Nephron (organoid): Measurements from ENCODE around the gene GALNT2.

Experiments used
- H3K27ac Mint-ChIP-seq, 3 experiments: 2 replicates each; pipeline ENCODE4 v1.8.0; 2020; ENCODE audit warnings: mixed read lengths in 3 of 3, mild to moderate bottlenecking in 2 of 3, moderate library complexity in 1 of 3
- H3K27me3 Mint-ChIP-seq: 2 replicates; pipeline ENCODE4 v1.8.0; 2021; ENCODE audit warnings: low read depth, mild to moderate bottlenecking, moderate library complexity, mixed read lengths
- H3K36me3 Mint-ChIP-seq: 2 replicates; pipeline ENCODE4 v1.8.0; 2020; ENCODE audit warnings: low read depth, mixed read lengths
- H3K4me1 Mint-ChIP-seq: 2 replicates; pipeline ENCODE4 v1.8.0; 2020; ENCODE audit warnings: mixed read lengths
- H3K4me3 Mint-ChIP-seq, 3 experiments: 2 replicates each; pipeline ENCODE4 v1.8.0; 2020; ENCODE audit warnings: mild to moderate bottlenecking in 3 of 3, mixed read lengths in 3 of 3, moderate library complexity in 2 of 3
- H3K9me3 Mint-ChIP-seq: 2 replicates; pipeline ENCODE4 v1.8.0; 2020; ENCODE audit warnings: mixed read lengths
- CTCF ChIP-seq, 3 experiments: fragments of 200-600 bp; sonication (generic); IDR thresholded peaks; one replicate each; pipeline ENCODE4 v1.5.0; 2021; ENCODE audit warnings: antibody characterized with exemption in 3 of 3; ENCODE audit not compliant: unreplicated experiment in 3 of 3

GALNT2 gene

DNA sequence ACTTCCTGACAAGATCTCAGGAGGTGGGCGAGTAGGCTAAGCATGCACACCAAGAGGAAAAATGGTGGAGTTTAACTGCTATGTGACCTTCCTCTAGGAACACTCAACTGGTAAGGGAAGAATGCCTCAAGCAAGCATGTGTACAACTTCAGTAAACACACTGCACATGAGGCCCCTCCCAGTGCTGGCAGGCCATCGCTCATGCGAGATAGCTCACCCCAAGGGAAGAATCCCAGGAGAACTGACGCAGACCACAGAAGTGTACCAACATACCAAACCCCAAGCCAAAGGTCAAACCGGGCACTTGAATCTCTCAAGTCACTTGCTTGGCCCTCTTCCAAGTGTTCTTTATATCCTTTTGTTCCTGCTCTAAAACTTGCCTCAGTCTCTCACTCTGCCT, 40.5 kb upstream of the GALNT2 start:
- H3K4me1 Mint-ChIP-seq, result no peaks in the 10 kb centered on the region
- no peak for TF ChIP-seq CTCF (IDR thresholded peaks at IDR 0.05; ENCODE audit: unreplicated experiment in 3 of 3)
- H3K27me3 Mint-ChIP-seq, result peaks cover 23% of the 10 kb centered on the region
- peaks cover 12% of the 10 kb centered on the region for H3K9me3 Mint-ChIP-seq
- H3K4me3 Mint-ChIP-seq, result no peak overlapping the region
- H3K27ac Mint-ChIP-seq, result no peak overlapping the region
- no peaks in the 10 kb centered on the region for H3K36me3 Mint-ChIP-seq

GRCh38 chr1:230028602-230029223, 38.3 kb upstream of the GALNT2 start:
- Mint-ChIP-seq H3K4me1 (no peaks in the 10 kb centered on the region), H3K27me3 (peaks cover 14% of the 10 kb centered on the region), H3K4me3 (no peak overlapping the region), H3K36me3 (no peaks in the 10 kb centered on the region), H3K27ac (no peak overlapping the region), H3K9me3 (peaks cover 8% of the 10 kb centered on the region)
- no peak for TF ChIP-seq CTCF (IDR thresholded peaks at IDR 0.05; ENCODE audit: unreplicated experiment in 3 of 3)

GRCh38 chr1:230029244-230029941, 37.6 kb upstream of the GALNT2 start:
- H3K4me3 Mint-ChIP-seq, result no peak overlapping the region
- no peaks in the 10 kb centered on the region for H3K36me3 Mint-ChIP-seq
- H3K27ac Mint-ChIP-seq, result no peak overlapping the region
- H3K9me3 Mint-ChIP-seq, result peaks cover 6% of the 10 kb centered on the region
- no peak for TF ChIP-seq CTCF (IDR thresholded peaks at IDR 0.05; ENCODE audit: unreplicated experiment in 3 of 3)
- no peaks in the 10 kb centered on the region for H3K4me1 Mint-ChIP-seq
- peaks cover 10% of the 10 kb centered on the region for H3K27me3 Mint-ChIP-seq

- H3K9me3 Mint-ChIP-seq, result peaks cover 4% of the 10 kb centered on the region
- H3K36me3 Mint-ChIP-seq, result no peaks in the 10 kb centered on the region
- H3K4me1 Mint-ChIP-seq, result no peaks in the 10 kb centered on the region
- no peak overlapping the region for H3K4me3 Mint-ChIP-seq
- no peak for TF ChIP-seq CTCF (IDR thresholded peaks at IDR 0.05; ENCODE audit: unreplicated experiment in 3 of 3)
- H3K27me3 Mint-ChIP-seq, result peaks cover 9% of the 10 kb centered on the region
- no peak overlapping the region for H3K27ac Mint-ChIP-seq
These were observed 36.8 kb upstream of the GALNT2 start for GRCh38 chr1:230030122-230030821.

DNA sequence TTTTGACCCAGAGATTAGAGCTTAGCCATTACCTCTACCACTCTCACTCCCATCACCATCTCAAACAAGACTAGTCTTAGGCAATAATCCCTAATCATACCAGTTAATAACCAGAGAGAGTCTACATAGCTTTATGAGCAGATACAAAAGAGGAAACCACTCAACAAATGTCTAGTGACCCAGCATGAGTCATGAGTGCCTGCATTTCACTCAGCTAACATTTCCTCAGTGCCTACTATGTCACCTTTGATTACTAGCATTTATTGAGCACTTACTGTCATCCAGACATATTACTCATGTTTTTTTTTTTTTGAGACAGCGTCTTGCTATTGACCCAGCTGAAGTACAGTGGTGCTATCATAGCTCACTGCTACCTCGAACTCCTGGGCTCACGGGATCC, 35.9 kb upstream of the GALNT2 start:
- Mint-ChIP-seq H3K36me3 (no peaks in the 10 kb centered on the region), H3K27me3 (peaks cover 7% of the 10 kb centered on the region), H3K4me1 (no peaks in the 10 kb centered on the region), H3K4me3 (no peak overlapping the region), H3K9me3 (peaks cover 4% of the 10 kb centered on the region), H3K27ac (no peak overlapping the region)
- no peak for TF ChIP-seq CTCF (IDR thresholded peaks at IDR 0.05; ENCODE audit: unreplicated experiment in 3 of 3)
